Measurements from ENCODE around the gene IGF2R.
"Not testable (repeated sequence)": the region's sequence is repeated elsewhere in the genome, so short reads cannot be mapped to it uniquely, and the experiment has no call there.

The IGF2R gene

GRCh38 chr6:159968295-159969203, at the start of gene IGF2R:
IGF2R (plus strand) TSS chr6:159969082; CDS start chr6:159969247, 165 bp downstream.
- Histone ChIP-seq H3K36me3 (replicated peaks; ENCODE audit: low read depth, low read length) (no peaks in the 10 kb centered on the region), H3K9me3 (ENCODE audit: insufficient read depth, low read length) (no peaks in the 10 kb centered on the region), H3K4me3 (ENCODE audit: low read length) (peak within 1 kb of the TSS; percentile 96), H3K27ac (ENCODE audit: low read length) (peak within 1 kb of the TSS; percentile 45), H2AFZ (ENCODE audit: low read depth, low read length) (peak within 1 kb of the TSS; percentile 53; the same call in 1 of the 2 replicates), H3K9ac (ENCODE audit: low read length) (peak within 1 kb of the TSS; percentile 98), H3K27me3 (ENCODE audit: low read depth, low read length) (no peaks in the 10 kb centered on the region), H3K4me2 (ENCODE audit: low read length) (peak within 1 kb of the TSS; percentile 94), H3K79me2 (ENCODE audit: low read length) (peaks cover 44% of the 10 kb centered on the region), H4K20me1 (ENCODE audit: insufficient read depth, low read length) (peaks cover 6% of the 10 kb centered on the region; the same call in 1 of the 2 replicates), H3K4me1 (ENCODE audit: low read length) (peaks cover 13% of the 10 kb centered on the region)
- no peak for TF ChIP-seq CTCF (IDR thresholded peaks at IDR 0.05; ENCODE audit: low read depth, low read length)
- no peak for TF ChIP-seq EZH2phosphoT487 (IDR thresholded peaks at IDR 0.05; ENCODE audit: low read depth)

GRCh38 chr6:159919800-159920199, 49.1 kb upstream of the IGF2R start:
- TF ChIP-seq CTCF (IDR thresholded peaks at IDR 0.05; ENCODE audit: low read depth, low read length) (no peak), EZH2phosphoT487 (IDR thresholded peaks at IDR 0.05; ENCODE audit: low read depth) (no peak)
- no peak overlapping the region for H3K9ac ChIP-seq (ENCODE audit: low read length)
- H3K36me3 ChIP-seq (replicated peaks; ENCODE audit: low read depth, low read length) = no peaks in the 10 kb centered on the region

GRCh38 chr6:159924150-159924549, 44.7 kb upstream of the IGF2R start:
- not testable (repeated sequence) for H3K4me2 ChIP-seq (ENCODE audit: low read length); H3K9ac ChIP-seq (ENCODE audit: low read length); H3K9me3 ChIP-seq (ENCODE audit: insufficient read depth, low read length); H2AFZ ChIP-seq (ENCODE audit: low read depth, low read length); H3K4me1 ChIP-seq (ENCODE audit: low read length); H3K27ac ChIP-seq (ENCODE audit: low read length); H3K36me3 ChIP-seq (replicated peaks; ENCODE audit: low read depth, low read length); H3K27me3 ChIP-seq (ENCODE audit: low read depth, low read length); H4K20me1 ChIP-seq (ENCODE audit: insufficient read depth, low read length); H3K79me2 ChIP-seq (ENCODE audit: low read length); H3K4me3 ChIP-seq (ENCODE audit: low read length)

More at GRCh38 chr6:159919800-159920199, 49.1 kb upstream of the IGF2R start:
- Histone ChIP-seq H3K4me2 (ENCODE audit: low read length) (no peak overlapping the region), H3K27ac (ENCODE audit: low read length) (no peak overlapping the region), H3K27me3 (ENCODE audit: low read depth, low read length) (no peaks in the 10 kb centered on the region), H3K79me2 (ENCODE audit: low read length) (no peaks in the 10 kb centered on the region), H3K4me3 (ENCODE audit: low read length) (no peak overlapping the region), H4K20me1 (ENCODE audit: insufficient read depth, low read length) (no peaks in the 10 kb centered on the region), H3K4me1 (ENCODE audit: low read length) (0 out of 2 replicates have a peak, but pooled peaks cover 6% of the 10 kb centered on the region), H2AFZ (ENCODE audit: low read depth, low read length) (no peak overlapping the region), H3K9me3 (ENCODE audit: insufficient read depth, low read length) (no peaks in the 10 kb centered on the region)

GRCh38 chr6:159926542-159927203, 42.2 kb upstream of the IGF2R start:
- no peaks in the 10 kb centered on the region for H3K79me2 ChIP-seq (ENCODE audit: low read length)
- no peaks in the 10 kb centered on the region for H3K36me3 ChIP-seq (replicated peaks; ENCODE audit: low read depth, low read length)
- H3K4me1 ChIP-seq (ENCODE audit: low read length) = peaks cover 24% of the 10 kb centered on the region
- no peaks in the 10 kb centered on the region for H3K27me3 ChIP-seq (ENCODE audit: low read depth, low read length)
- no peak overlapping the region for H3K9ac ChIP-seq (ENCODE audit: low read length)
- H3K4me3 ChIP-seq (ENCODE audit: low read length) = no peak overlapping the region
- H4K20me1 ChIP-seq (ENCODE audit: insufficient read depth, low read length) = no peaks in the 10 kb centered on the region
- H3K4me2 ChIP-seq (ENCODE audit: low read length) = no peak overlapping the region
- H3K9me3 ChIP-seq (ENCODE audit: insufficient read depth, low read length) = no peaks in the 10 kb centered on the region
- no peak for TF ChIP-seq EZH2phosphoT487 (IDR thresholded peaks at IDR 0.05; ENCODE audit: low read depth)
- TF ChIP-seq CTCF (IDR thresholded peaks at IDR 0.05; ENCODE audit: low read depth, low read length) = no peak
- no peak overlapping the region for H2AFZ ChIP-seq (ENCODE audit: low read depth, low read length)
- no peak overlapping the region for H3K27ac ChIP-seq (ENCODE audit: low read length)
